ENCODE data around the gene YIF1B. TPM values are rescaled to one million over a fixed set of nuclear protein-coding genes. Genes with fewer than 3 reads are reported as not detected.

The YIF1B gene
- total RNA-seq, 1 donor from 2014 or later: 72.2 TPM

- no peak for DNase-seq (ENCODE audit: low read depth)
- no peak for TF ChIP-seq CTCF (conservative IDR thresholded peaks at IDR 0.05; ENCODE audit: low read depth, low read length)
- peak within 1 kb of the TSS; percentile 82 for H3K4me3 ChIP-seq (ENCODE audit: low read depth, low read length)
These were observed 3.9 kb upstream of the YIF1B start, which contains the start of gene KCNK6 for GRCh38 chr19:38319421-38320258. KCNK6 (plus strand) TSS chr19:38319845; CDS start chr19:38319951, 106 bp downstream.

GRCh38 chr19:38318660-38319059, 2.9 kb upstream of the YIF1B start:
- no peak for DNase-seq (ENCODE audit: low read depth)
- TF ChIP-seq CTCF (conservative IDR thresholded peaks at IDR 0.05; ENCODE audit: low read depth, low read length): no peak

GRCh38 chr19:38317104-38317612, 1.4 kb upstream of the YIF1B start:
- no peak for TF ChIP-seq CTCF (conservative IDR thresholded peaks at IDR 0.05; ENCODE audit: low read depth, low read length)
- H3K4me3 ChIP-seq (ENCODE audit: low read depth, low read length): no peak overlapping the region
- DNase-seq (ENCODE audit: low read depth): no peak

More at GRCh38 chr19:38318660-38319059, 2.9 kb upstream of the YIF1B start:
- no peak overlapping the region for H3K4me3 ChIP-seq (ENCODE audit: low read depth, low read length)

- no peak for DNase-seq (ENCODE audit: low read depth)
- no peak for TF ChIP-seq CTCF (conservative IDR thresholded peaks at IDR 0.05; ENCODE audit: low read depth, low read length)
- H3K4me3 ChIP-seq (ENCODE audit: low read depth, low read length): peak overlapping the region; percentile 51
These were observed 825 bp upstream of the YIF1B start for GRCh38 chr19:38316477-38317067.

- no peak for DNase-seq (ENCODE audit: low read depth)
- TF ChIP-seq CTCF (conservative IDR thresholded peaks at IDR 0.05; ENCODE audit: low read depth, low read length): no peak
- H3K4me3 ChIP-seq (ENCODE audit: low read depth, low read length): no peak overlapping the region
These were observed 4.8 kb downstream of the YIF1B start for GRCh38 chr19:38310986-38311385.

- H3K4me3 ChIP-seq (ENCODE audit: low read depth, low read length): no peak overlapping the region
- no peak for TF ChIP-seq CTCF (conservative IDR thresholded peaks at IDR 0.05; ENCODE audit: low read depth, low read length)
- no peak for DNase-seq (ENCODE audit: low read depth)
These were observed 5.5 kb downstream of the YIF1B start for GRCh38 chr19:38310279-38310670.
